Activated T-cell treated with anti-CD3 and anti-CD28 coated beads for 48 hours (primary cell): Measurements from ENCODE around the gene DENND5A.
"Not testable (repeated sequence)": the region's sequence is repeated elsewhere in the genome, so short reads cannot be mapped to it uniquely, and the experiment has no call there.

Source experiments
- DNase-seq: peaks from one replicate; pipeline ENCODE4 v3.0.0-alpha.2; 2020; ENCODE audit warnings: low read depth

The DENND5A gene

DNA sequence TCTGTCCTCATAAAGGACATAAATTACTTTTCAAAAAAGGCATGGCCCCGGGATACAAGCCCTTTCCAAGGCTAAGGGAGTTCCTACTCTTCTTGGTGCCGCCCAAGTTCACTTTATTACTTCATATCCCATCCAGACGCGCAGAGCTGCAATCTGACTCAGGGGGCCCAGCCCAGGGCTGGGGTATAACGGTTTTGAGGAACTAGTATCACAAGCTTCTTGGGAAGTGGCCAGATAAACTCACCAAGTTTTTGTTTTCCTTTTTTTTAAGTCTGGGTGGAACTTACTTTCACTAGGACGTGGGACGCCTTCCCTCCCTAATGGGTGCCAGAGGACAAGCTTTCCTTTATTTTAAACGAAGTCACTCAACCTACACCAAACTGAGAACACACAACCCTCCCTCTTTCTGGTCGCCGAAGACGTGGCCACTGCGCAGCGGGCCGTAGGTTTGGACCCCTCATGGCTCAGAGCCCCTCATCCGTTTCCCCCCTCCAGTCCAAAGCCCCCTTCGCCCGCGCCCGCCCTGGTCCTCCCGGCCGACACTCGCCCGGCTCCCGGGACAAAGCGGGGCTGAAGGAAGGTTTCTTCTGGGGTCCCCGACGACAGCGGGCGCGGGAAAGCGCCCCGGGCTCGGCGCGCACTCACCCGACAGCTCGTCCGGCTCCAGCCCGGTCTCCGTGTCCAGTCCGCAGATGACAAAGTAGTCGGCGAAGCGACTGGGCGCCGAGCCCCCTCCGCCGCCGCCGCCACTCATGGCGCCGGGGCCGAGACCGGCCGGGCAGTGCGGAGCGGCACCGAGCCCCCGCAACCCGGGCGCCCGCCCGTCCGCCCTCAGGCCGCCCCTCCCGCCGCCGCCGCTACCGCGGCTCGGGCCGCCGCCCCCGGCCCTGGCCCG lies 587 bp downstream of the DENND5A start:
- DNase-seq = peak; percentile 38

DNA sequence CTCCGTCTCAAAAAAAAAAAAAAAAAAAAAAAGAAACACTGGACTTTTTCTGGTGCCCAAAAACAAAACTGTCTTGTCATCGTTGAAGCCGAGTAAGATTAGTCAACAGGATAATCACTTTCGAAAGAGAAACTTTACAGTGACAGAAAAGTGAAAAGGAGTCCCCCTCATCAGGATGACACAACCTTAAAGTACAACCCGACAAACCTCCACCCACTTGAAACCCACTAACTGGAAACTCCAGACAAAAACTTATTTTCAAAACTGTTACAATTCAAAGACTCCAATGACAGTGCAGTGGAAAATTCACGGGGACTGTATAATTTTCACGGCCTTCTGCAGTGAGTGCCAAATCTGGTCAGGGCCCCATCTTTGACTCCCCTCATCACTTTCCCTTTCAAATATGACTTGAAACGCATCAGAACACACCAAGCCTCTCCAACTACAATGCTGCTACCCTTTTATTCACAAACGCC lies 1.3 kb downstream of the DENND5A start:
- DNase-seq = peak; percentile 31

DNA sequence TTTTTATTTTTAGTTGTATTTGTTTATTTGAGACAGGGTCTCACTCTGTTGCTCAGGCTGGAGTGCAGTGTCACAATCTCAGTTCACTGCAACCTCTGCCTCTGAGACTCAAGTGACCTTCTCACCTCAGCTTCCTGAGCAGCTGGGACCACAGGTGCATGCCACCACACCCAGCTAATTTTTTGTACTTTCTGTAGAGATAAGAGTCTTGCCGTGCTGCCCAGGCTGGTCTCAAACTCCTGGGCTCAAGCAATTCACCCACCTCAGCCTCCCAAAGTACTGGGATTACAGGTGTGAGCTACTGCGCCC lies 4.4 kb downstream of the DENND5A start:
- DNase-seq = not testable (repeated sequence)

DNA sequence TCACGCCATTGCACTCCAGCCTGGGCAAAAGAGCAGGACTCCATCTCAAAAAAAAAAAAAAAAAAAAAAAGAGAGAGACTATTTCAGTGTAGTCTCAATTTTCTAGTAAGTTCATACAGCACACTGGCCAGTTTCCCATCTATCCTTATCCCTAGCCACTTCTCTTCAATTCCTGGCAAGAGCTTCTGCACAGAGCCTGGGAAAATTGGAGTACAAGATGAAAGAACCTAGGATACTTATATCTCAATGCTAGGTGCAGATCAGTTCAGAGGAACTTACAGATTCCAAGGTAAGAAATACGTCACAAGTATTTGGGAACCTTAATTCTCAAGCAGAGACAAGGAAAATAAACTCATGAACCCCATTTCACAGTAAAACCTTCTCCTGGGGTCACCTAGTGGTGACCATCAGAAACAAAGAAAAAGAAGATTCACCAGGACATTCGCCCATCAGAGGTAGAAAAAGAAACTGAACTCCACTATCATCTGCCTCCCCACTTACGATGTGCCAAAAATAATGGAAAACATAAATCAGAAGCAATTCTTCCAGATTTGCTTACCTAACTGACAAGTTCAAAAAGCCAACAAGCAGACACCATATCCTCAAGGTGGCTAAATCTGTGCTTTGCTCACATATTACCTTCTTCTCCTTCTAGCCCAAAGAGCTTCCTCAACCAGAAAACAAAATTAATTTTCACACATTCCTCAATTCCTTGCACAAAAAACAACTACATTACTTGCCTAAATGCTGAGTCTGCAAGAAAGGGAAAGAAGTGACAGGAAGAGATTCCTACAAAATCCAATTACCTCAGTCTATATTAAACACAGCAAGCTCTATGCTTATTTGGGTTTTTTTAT lies 4.9 kb downstream of the DENND5A start:
- DNase-seq = no peak

DNA sequence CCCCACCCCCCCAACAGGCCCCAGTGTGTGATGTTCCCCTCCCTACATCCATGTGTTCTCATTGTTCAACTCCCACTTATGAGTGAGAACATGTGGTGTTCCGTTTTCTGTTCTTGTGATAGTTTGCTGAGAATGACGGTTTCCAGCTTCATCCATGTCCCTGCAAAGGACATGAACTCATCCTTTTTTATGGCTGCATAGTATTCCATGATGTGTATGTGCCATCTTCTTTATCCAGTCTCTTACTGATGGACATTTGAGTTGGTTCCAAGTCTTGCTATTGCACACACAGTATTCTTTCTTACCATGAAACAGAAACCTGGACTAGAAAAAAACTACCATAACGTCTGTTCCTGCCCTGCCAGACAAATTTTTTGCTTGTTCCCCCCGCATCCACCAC lies 6.9 kb downstream of the DENND5A start:
- not testable (repeated sequence) for DNase-seq

DNA sequence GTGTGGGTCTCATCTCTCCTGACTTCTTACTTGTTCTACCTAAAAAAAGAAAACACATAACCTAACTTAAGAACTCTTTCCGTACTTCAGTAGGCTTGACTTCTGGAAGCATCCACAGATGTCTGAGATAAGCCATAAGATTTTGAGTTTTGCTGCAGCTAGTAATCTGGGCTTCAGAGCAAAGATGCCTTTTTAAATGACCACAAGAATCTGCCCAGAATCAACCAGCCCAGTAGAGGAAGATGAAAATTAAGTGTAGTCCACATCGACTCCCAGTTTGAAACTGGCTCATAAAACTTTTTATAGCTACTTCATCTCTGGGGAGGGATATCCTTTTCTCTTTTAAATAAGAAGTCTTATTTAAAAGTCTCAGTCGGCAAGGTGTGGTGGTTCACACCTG lies 10.7 kb downstream of the DENND5A start:
- no peak for DNase-seq

DNA sequence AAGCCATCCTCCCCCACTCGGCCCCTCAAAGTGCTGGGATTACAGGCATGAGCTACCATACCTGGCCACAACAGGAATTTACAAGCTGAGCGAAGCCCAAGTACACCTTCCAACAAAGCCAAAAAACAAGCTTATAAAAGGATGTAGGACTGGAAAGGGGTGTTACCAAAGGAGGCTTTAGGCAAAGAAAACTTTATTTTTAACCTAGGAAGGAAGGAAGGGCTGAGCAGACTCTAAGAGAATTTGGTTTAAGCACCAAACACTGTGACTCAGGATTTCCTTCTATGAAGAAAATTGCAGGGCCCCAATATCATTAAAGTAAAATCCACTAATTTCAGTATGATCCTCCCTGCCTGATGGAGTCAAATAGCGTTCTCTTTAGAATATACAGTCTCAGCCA lies 12.1 kb downstream of the DENND5A start:
- no peak for DNase-seq

DNA sequence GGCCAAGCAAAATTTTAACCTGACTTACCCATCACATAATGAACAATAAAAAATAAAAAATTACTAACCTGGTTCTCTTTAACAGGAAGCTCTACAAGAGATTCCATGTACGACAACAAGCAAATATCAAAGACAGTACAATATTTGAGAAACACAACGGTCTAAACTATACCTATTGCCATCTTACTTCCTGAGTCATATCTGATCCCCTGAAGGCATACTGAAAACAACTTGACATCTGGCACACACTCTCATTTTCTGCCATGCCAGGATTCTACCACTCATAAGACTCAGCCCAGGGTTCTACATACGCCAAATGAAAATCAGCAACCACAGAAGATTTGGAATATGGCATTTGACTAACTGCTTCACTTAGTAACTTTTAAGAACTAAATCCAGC lies 13.8 kb downstream of the DENND5A start:
- no peak for DNase-seq

DNA sequence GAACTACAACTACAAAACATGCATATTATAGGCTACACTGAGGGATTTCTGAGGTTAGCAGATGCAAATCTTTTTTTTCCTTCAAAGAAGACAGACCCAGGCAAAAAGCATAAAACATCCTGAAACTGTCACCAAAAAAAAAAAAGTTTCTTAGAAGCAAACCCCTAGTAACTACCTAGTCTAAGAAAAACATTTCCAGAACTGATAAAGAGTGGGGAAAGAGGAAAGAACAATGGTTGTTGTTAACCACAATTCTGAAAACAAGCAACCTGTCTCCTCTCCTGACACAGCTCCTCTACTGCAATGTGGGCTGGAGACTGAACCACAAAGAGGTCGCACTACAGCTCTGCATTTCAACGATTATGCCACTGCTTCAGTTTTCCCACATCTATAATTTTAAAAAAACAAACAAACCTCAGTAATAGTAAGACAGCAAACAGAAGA lies 15.0 kb downstream of the DENND5A start:
- DNase-seq = peak; percentile 17

DNA sequence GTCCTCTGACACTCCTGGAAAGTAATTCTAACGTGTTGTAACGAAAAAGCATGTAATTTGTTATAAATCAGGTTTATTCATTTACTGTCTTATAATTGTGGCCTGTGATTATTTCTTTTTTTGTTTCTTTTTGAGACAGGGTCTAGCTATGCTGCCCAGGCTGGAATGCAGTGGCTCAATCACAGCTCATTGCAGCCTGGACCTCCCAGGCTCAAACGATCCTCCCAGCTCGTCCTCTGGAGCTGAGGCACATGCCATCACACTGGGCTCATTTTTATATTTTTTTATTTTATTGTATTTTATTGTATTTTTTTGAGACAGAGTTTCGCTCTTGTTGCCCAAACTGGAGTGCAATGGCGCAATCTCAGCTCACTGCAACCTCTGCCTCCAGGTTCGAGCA lies 15.9 kb downstream of the DENND5A start:
- no peak for DNase-seq

DNA sequence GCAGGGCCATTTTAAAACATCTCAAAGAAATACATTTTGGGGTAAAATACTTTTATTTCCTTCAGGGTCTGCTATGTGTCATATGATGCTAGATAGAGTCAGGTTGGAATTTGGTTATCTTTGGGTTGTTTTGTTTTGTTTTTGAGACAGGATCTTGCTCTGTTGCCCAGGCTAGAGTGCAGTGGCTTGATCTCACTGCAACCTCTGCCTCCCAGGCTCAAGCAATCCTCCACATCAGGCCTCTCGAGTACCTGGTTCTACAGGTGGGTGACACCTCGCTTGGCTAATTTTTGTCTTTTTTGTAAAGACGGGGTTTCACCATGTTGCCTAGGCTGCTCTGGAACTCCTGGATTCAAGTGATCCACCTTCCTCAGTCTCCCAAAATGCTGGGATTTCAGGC lies 17.3 kb downstream of the DENND5A start:
- DNase-seq = no peak

DNA sequence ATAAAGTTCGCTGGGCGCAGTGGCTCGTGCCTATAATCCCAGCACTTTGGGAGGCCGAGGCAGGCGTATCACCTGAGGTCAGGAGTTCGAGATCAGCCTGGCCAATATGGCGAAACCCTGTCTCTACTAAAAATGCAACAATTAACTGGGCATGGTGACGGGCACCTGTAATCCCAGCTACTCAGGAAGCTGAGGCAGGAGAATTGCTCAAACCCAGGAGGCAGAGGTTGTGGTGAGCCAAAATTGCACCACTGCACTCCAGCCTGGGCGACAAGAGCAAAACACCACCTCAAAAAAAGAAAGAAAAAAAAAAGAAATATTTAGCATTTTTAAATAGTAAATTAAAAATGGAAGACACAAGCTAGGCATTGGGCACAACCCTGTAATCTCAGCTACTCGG lies 28.9 kb downstream of the DENND5A start:
- DNase-seq = not testable (repeated sequence)

DNA sequence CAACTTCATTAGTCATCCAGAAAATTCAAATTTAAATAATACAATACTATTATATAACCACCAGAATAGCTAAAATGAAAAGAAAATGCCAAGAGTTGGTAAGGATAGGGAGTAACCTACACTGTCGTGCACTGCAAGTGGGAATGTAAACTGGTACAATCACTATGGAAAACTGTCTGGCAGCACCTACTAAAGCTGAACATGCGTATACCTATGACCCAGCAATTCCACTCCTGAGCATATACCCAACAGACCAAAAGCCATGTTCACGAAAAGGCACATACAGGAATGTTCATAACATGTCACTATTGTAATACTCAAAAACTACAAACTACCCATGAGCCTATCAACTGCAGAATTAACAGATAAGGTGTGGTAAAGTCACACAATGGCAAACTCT lies 32.7 kb downstream of the DENND5A start:
- no peak for DNase-seq

DNA sequence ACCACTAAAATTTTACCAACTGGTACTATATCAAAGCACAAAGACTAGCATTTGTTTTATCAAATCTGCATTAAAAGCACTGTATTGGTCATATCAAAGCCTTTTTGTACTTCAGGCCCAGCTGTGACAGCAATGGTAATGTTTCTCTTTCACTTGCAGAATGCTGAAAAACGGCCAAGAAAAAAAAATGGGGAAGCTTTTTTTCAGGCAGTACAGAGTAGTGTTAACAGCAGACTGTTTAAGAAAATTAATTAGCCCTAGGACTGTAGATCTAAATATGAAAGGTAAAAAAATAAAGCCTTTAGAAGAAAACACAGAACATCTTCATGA lies 33.3 kb downstream of the DENND5A start:
- DNase-seq = no peak

DNA sequence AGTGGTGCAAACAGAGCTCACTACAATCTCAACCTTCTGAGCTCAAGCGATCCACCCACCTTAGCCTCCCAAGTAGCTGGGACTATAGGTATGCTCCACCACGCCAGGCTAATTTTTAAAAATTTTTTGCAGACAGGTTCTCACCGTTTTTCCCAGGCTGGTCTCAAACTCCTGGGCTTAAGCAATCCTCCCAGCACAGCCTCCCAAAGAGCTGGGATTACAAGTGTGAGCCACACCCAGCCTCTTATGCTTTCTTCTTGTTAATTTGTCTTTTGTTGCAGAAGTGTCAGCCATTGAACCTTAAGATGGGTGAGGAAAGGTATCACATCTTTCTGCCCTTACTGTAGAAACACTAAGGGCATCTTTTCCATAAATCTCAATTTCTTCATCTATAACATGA lies 34.9 kb downstream of the DENND5A start:
- no peak for DNase-seq

DNA sequence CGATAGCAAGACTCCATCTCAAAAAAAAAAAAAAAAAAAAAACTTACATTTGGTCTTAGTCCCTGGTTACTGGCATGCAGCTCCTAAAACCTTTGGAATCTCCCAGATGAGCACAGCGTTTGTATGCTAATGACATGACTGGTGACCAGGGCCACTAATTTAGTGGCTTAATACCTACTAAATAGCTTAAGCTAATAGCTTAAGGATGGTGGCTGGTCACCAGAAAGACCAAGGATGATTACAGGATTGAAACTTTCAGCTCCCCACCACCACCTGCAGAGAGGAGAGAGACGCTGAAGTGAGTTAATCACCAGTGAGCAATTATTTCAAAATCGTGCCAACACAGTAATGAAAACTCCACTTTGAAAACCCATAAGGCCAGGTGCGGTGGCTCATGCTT lies 37.1 kb downstream of the DENND5A start:
- DNase-seq = no peak

DNA sequence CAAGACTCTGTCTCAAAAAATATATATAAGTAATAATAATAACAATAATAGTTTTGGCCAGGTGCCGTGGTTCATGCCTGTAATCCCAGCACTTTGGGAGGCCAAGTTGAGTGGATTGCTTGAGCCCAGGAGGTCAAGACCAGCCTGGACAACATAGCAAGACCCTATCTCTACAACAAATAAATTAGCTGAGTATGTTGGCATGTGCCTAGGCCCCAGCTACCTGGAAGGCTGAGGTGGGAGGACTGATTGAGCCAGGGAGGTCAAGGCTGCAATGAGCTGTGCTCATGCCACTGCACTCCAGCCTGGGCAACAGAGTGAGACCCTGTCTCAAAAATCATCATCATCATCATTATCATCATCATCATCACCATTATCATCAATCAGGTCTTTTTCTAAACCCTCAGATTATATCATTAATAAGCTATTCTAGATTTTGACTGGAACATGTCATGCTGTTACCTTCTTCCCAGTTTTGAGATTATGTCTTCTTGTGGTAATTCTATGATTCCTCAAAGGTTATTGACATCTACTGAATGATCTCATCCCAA lies 39.3 kb downstream of the DENND5A start:
- DNase-seq = no peak

DNA sequence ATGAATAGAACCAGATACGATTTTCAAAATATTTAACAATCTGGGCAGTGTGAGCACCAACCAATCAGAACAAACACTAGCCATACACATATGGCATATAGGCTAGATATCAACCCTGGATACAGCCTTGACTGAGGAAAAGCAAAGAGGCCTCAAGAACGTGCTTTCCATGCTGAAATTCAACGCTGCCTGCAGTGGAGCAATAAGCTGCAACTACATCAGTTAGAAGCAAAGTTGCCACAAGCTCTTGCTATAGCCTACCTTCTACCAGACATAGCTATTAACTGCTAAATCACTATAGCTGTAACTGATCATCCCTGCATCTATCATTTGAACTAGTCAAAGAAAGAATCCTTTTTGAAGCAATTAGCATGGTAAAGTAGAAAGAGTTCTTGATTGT lies 42.5 kb downstream of the DENND5A start:
- no peak for DNase-seq

DNA sequence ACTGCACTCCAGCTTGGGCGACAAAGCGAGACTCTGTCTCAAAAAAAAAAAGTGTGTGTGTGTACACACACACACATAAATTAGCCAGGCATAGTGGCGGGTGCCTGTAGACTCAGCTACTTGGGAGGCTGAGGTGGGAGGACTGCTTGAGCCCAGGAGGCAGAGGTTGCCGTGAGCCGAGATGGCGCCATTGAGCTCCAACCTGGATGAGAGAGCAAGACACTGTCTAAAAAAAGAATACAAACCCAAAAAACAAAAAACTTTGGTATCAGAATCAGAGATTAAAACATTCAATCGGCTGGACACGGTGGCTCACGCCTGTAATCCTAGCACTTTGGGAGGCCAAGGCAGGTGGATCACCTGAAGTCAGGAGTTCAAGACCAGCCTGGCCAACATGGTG lies 44.3 kb downstream of the DENND5A start:
- DNase-seq = not testable (repeated sequence)

DNA sequence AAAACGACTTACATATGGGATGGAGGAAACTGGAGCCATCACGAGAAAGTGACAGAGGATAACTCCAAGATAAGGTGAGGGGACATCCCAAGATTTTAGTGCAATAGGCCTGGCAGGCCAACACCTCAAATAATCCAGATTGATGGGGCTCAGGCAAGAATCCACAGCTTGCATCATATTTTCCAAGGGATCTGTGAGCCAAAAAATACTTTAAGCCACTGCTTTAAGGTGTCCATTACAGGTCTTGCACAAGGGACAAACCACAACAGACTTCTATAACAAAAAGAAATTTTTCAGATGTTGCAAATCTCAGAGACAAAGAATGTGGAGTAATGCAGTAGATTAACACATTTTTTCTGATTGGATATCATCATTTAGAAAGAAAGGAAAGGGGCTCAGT lies 45.6 kb downstream of the DENND5A start:
- no peak for DNase-seq

DNA sequence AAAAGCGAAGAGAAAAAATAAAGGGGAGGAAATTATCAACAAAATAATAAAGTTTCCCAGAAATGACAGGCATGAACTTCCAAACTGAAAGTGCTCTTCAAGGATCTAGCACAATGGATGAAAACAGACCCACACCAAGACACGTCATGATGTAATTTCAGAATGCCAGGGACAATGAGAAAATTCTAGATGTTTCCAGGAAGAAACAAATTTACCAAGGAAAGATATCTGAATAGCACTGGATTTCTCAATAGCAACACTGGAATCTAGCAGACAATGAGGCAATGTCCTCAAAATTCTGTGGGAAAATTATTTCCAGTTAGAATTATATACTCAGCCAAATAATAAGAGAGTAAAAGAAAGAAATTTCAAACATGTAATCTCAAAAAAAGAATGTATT lies 46.0 kb downstream of the DENND5A start:
- DNase-seq = no peak

DNA sequence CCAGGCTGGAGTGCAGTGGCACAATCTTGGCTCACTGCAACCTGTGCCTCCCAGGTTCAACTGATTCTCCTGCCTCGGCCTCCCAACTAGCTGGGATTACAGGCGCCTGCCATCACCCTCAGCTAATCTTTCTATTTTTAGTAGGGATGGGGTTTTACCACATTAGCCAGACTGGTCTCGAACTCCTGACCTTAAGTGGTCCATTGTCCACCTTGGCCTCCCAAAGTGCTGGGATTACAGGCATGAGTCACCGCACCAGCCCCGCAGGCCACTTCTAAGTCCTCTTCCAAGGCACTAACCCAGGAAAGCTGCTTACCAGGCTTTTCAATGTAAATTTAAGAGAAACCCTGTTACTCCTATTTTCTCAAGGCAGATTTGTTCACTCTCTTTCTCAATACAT lies 50.4 kb downstream of the DENND5A start:
- no peak for DNase-seq

DNA sequence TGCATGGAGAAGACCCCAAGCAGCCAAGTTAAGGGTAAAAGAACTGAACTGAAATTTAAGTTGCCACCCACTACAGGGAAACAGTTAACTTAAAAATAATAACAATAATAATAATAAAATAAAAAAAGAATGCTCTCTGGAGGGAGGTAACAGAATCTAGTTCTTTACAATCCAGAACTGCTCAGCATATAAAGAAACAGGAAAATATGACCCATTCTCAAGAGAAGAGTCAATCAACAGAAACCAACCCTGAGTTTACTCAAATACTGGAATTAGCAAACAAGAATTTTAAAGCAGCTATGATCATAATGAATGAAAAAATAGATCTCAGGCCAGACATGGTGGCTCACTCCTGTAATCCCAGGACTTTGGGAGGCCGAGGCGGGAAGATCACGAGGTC lies 53.8 kb downstream of the DENND5A start:
- no peak for DNase-seq
